ENCODE measurements around the gene CLCN5. TPM values are rescaled to one million over a fixed set of nuclear protein-coding genes. Genes with fewer than 3 reads are reported as not detected.

Gene CLCN5
- total and polyA plus RNA-seq, 2 of the 13 experiments (the other 11 are each of a cell fraction or from before 2014, with no cell fraction given) = 7.8 to 27.3 TPM

GRCh38 chrX:49878834-49879655, 43.4 kb upstream of the CLCN5 start, which contains the start of gene USP27X (continued):
- no peak for TF ChIP-seq DMTF1 (CRISPR knock-in tag; IDR thresholded peaks at IDR 0.05)
- no peak for TF ChIP-seq BRCA1 (CRISPR knock-in tag; IDR thresholded peaks at IDR 0.05)
- TF ChIP-seq ETV6 (CRISPR knock-in tag; conservative IDR thresholded peaks at IDR 0.05) = no peak
- no peak for TF ChIP-seq PRPF4 (IDR thresholded peaks at IDR 0.05; ENCODE audit: low read depth, low read length, poor library complexity, severe bottlenecking)
- no peak for TF ChIP-seq TOPORS (CRISPR knock-in tag; IDR thresholded peaks at IDR 0.05)
- TF ChIP-seq NKX3-1 (CRISPR knock-in tag; IDR thresholded peaks at IDR 0.05) = no peak
- no peak for TF ChIP-seq TCF7 (IDR thresholded peaks at IDR 0.05; ENCODE audit: low read depth)
- TF ChIP-seq ZNF572 (CRISPR knock-in tag; IDR thresholded peaks at IDR 0.05) = no peak
- TF ChIP-seq RELA (CRISPR knock-in tag; IDR thresholded peaks at IDR 0.05) = no peak
- 0 out of 2 replicates have a peak, but pooled peaks have one; percentile 17 for TF ChIP-seq SOX13 (IDR thresholded peaks at IDR 0.05)
- peak in 1 of 2 experiments; percentile 16; a peak in 1 of 4 replicates for TF ChIP-seq SOX13 (CRISPR knock-in tag; conservative IDR thresholded peaks at IDR 0.05 in 1 of 2, IDR thresholded peaks at IDR 0.05 in 1 of 2)
- TF ChIP-seq, protein P1, sequence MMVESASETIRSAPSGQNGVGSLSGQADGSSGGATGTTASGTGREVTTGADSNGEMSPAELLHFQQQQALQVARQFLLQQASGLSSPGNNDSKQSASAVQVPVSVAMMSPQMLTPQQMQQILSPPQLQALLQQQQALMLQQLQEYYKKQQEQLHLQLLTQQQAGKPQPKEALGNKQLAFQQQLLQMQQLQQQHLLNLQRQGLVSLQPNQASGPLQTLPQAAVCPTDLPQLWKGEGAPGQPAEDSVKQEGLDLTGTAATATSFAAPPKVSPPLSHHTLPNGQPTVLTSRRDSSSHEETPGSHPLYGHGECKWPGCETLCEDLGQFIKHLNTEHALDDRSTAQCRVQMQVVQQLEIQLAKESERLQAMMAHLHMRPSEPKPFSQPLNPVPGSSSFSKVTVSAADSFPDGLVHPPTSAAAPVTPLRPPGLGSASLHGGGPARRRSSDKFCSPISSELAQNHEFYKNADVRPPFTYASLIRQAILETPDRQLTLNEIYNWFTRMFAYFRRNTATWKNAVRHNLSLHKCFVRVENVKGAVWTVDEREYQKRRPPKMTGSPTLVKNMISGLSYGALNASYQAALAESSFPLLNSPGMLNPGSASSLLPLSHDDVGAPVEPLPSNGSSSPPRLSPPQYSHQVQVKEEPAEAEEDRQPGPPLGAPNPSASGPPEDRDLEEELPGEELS (CRISPR knock-in tag; IDR thresholded peaks at IDR 0.05) = 0 out of 2 replicates have a peak, but pooled peaks have one; percentile 9
- TF ChIP-seq, protein P2, sequence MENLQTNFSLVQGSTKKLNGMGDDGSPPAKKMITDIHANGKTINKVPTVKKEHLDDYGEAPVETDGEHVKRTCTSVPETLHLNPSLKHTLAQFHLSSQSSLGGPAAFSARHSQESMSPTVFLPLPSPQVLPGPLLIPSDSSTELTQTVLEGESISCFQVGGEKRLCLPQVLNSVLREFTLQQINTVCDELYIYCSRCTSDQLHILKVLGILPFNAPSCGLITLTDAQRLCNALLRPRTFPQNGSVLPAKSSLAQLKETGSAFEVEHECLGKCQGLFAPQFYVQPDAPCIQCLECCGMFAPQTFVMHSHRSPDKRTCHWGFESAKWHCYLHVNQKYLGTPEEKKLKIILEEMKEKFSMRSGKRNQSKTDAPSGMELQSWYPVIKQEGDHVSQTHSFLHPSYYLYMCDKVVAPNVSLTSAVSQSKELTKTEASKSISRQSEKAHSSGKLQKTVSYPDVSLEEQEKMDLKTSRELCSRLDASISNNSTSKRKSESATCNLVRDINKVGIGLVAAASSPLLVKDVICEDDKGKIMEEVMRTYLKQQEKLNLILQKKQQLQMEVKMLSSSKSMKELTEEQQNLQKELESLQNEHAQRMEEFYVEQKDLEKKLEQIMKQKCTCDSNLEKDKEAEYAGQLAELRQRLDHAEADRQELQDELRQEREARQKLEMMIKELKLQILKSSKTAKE (CRISPR knock-in tag; IDR thresholded peaks at IDR 0.05; ENCODE audit: borderline replicate concordance) = peak; percentile 89
- TF ChIP-seq ZFP41 (CRISPR knock-in tag; IDR thresholded peaks at IDR 0.05; ENCODE audit: borderline replicate concordance) = no peak
- TF ChIP-seq SIN3A (IDR thresholded peaks at IDR 0.05; ENCODE audit: borderline replicate concordance, low read depth, low read length) = 0 out of 2 replicates have a peak, but pooled peaks have one; percentile 32
- TF ChIP-seq, protein P3, sequence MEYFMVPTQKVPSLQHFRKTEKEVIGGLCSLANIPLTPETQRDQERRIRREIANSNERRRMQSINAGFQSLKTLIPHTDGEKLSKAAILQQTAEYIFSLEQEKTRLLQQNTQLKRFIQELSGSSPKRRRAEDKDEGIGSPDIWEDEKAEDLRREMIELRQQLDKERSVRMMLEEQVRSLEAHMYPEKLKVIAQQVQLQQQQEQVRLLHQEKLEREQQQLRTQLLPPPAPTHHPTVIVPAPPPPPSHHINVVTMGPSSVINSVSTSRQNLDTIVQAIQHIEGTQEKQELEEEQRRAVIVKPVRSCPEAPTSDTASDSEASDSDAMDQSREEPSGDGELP (IDR thresholded peaks at IDR 0.05; ENCODE audit: borderline replicate concordance, low read depth) = peak; percentile 43; the same call in 1 of the 2 replicates
- peak; percentile 74 for TF ChIP-seq ZNF687 (CRISPR knock-in tag; IDR thresholded peaks at IDR 0.05)
